SK-N-SH (cell line): ENCODE data around the gene FAM174B. TPM values are rescaled to one million over a fixed set of nuclear protein-coding genes. Genes with fewer than 3 reads are reported as not detected.

Experiments used
- CTCF ChIA-PET: fragments of 300-600, 350-600 bp; formaldehyde crosslinking; extraction: SDS; loops from one replicate; lab custom pipeline; 2021; lab: Yijun Ruan, JAX
- POLR2A ChIA-PET: fragments of 350-600 bp; sonication (Branson Sonifier 250); formaldehyde crosslinking; extraction: SDS; loops from one replicate; lab custom pipeline; 2020; ENCODE audit warnings: antibody characterized with exemption, inconsistent platforms; lab: Yijun Ruan, JAX
- DNase-seq: peaks from one replicate; pipeline ENCODE4 v3.0.0; 2012
- H2AFZ ChIP-seq: fragments of 200-600 bp; sonication (generic); 2 replicates; pipeline ENCODE4 v1.8.1; 2016; ENCODE audit warnings: antibody characterized with exemption, mild to moderate bottlenecking, low read depth
- H3F3A ChIP-seq: fragments of 200-600 bp; sonication (generic); replicated peaks from 2 replicates; pipeline ENCODE3; 2016; ENCODE audit warnings: antibody characterized with exemption, mild to moderate bottlenecking; ENCODE audit not compliant: insufficient read depth
- H3K27ac ChIP-seq, 2 experiments: fragments of 200-500 bp in 1 of 2; fragments of 200-600 bp in 1 of 2; sonication (Bioruptor generic) in 1 of 2; sonication (generic), shearing (Covaris generic) in 1 of 2; 2 replicates each; pipeline versions ENCODE4 v1.5.1 to v1.6.1; 2014 to 2016; ENCODE audit warnings: low read depth in 2 of 2, inconsistent platforms in 1 of 2, low read length in 1 of 2, mild to moderate bottlenecking in 1 of 2, mixed read lengths in 1 of 2
- H3K27me3 ChIP-seq: fragments of 200-600 bp; sonication (generic), shearing (Covaris generic); 2 replicates; pipeline ENCODE4 v1.6.1; 2016; ENCODE audit warnings: mixed run types; ENCODE audit not compliant: insufficient read depth
- H3K36me3 ChIP-seq, 2 experiments: fragments of 200-500 bp in 1 of 2; fragments of 200-600 bp in 1 of 2; sonication (Bioruptor generic) in 1 of 2; sonication (generic) in 1 of 2; replicated peaks in 1 of 2; 2 replicates each; pipeline versions ENCODE3 to v1.5.1; 2014 to 2016; ENCODE audit warnings: low read length in 1 of 2, mild to moderate bottlenecking in 1 of 2; ENCODE audit not compliant: insufficient read depth in 2 of 2, control insufficient read depth in 1 of 2
- H3K4me1 ChIP-seq, 2 experiments: fragments of 200-500 bp in 1 of 2; fragments of 200-600 bp in 1 of 2; sonication (Bioruptor generic) in 1 of 2; sonication (generic), shearing (Covaris generic) in 1 of 2; 2 replicates each; pipeline versions ENCODE4 v1.5.1 to v1.6.1; 2014 to 2016; ENCODE audit warnings: low read depth in 1 of 2, low read length in 1 of 2, mixed run types in 1 of 2; ENCODE audit not compliant: insufficient read depth in 2 of 2, control insufficient read depth in 1 of 2
- H3K4me2 ChIP-seq: fragments of 200-600 bp; sonication (generic), shearing (Covaris generic); 2 replicates; pipeline ENCODE4 v1.6.1; 2017; ENCODE audit warnings: mixed run types
- H3K4me3 ChIP-seq, 2 experiments: fragments of 200-500 bp in 1 of 2; fragments of 200-600 bp in 1 of 2; sonication (Bioruptor generic) in 1 of 2; sonication (generic), shearing (Covaris generic) in 1 of 2; 2 replicates each; pipeline versions ENCODE4 v1.5.1 to v1.8.1; 2014 to 2016; ENCODE audit warnings: low read depth in 2 of 2, inconsistent platforms in 1 of 2, low read length in 1 of 2, mild to moderate bottlenecking in 1 of 2, mixed read lengths in 1 of 2, moderate library complexity in 1 of 2
- H3K79me2 ChIP-seq: fragments of 200-600 bp; sonication (generic); 2 replicates; pipeline ENCODE4 v1.8.1; 2017; ENCODE audit warnings: mild to moderate bottlenecking; ENCODE audit not compliant: insufficient read depth
- H3K9ac ChIP-seq: fragments of 200-600 bp; sonication (generic); 2 replicates; pipeline ENCODE4 v1.6.1; 2017; ENCODE audit warnings: mixed run types
- H3K9me2 ChIP-seq: fragments of 200-600 bp; sonication (generic); 2 replicates; pipeline ENCODE4 v1.6.1; 2017; ENCODE audit warnings: mixed run types
- H3K9me3 ChIP-seq: fragments of 200-600 bp; sonication (generic); 2 replicates; pipeline ENCODE4 v1.6.1; 2017; ENCODE audit warnings: mixed run types, mild to moderate bottlenecking, moderate library complexity
- H4K20me1 ChIP-seq: fragments of 200-600 bp; sonication (generic); 2 replicates; pipeline ENCODE4 v1.6.1; 2017; ENCODE audit warnings: mild to moderate bottlenecking, mixed run types; ENCODE audit not compliant: insufficient read depth
- CTCF ChIP-seq: fragments of 200-600 bp; sonication (generic); IDR thresholded peaks from 2 replicates; pipeline ENCODE4 v1.6.1; 2017; ENCODE audit warnings: antibody characterized with exemption, mild to moderate bottlenecking, moderate library complexity
- FOXJ3 ChIP-seq: sonication (generic); formaldehyde crosslinking; IDR thresholded peaks from 2 replicates; pipeline ENCODE4 v1.5.1; 2020; ENCODE audit warnings: mild to moderate bottlenecking, missing genetic modification reagents
- FOXM1 ChIP-seq: IDR thresholded peaks from 2 replicates; pipeline ENCODE4 v1.4.0; 2012; ENCODE audit warnings: low read depth, mild to moderate bottlenecking
- GABPA ChIP-seq: IDR thresholded peaks from 2 replicates; pipeline ENCODE4 v1.4.0; 2012; ENCODE audit warnings: low read depth, mild to moderate bottlenecking
- NFIC ChIP-seq: IDR thresholded peaks from 2 replicates; pipeline ENCODE4 v1.4.0; 2012; ENCODE audit warnings: borderline replicate concordance
- POLR2AphosphoS5 ChIP-seq: IDR thresholded peaks from 2 replicates; pipeline ENCODE4 v1.6.1; 2012; ENCODE audit warnings: low read depth, low read length
- REST ChIP-seq: IDR thresholded peaks from 2 replicates; pipeline ENCODE4 v1.6.1; 2012; ENCODE audit warnings: mild to moderate bottlenecking, low read depth, low read length, moderate library complexity
- TAF1 ChIP-seq: IDR thresholded peaks from 2 replicates; pipeline ENCODE4 v1.6.1; 2012; ENCODE audit warnings: low read depth, mild to moderate bottlenecking, low read length, moderate library complexity, borderline replicate concordance
- TCF12 ChIP-seq: IDR thresholded peaks from 2 replicates; pipeline ENCODE4 v1.4.0; 2012
- WGBS: methylation state at CpG from one replicate; pipeline ENCODE4 v1.1.6; 2017; ENCODE audit warnings: low lambda C conversion rate; 5-methylcytosine and 5-hydroxymethylcytosine counted together
- polyA plus RNA-seq, 3 experiments: library from polyadenylated mRNA; depleted of rRNA; stranded (reverse); fragments of >200 nt; gene quantifications; 2 replicates each; pipeline ENCODE4 v1.2.3, GENCODE V29; 2012
- TF ChIP-seq, protein P1 (sequence below): IDR thresholded peaks from 2 replicates; pipeline ENCODE4 v1.4.0; 2012; ENCODE audit warnings: low read depth, borderline replicate concordance

Gene FAM174B
- polyA plus RNA-seq, 1 of the 3 experiments (the other 2 are of a cell fraction), result 0.30 TPM

DNA sequence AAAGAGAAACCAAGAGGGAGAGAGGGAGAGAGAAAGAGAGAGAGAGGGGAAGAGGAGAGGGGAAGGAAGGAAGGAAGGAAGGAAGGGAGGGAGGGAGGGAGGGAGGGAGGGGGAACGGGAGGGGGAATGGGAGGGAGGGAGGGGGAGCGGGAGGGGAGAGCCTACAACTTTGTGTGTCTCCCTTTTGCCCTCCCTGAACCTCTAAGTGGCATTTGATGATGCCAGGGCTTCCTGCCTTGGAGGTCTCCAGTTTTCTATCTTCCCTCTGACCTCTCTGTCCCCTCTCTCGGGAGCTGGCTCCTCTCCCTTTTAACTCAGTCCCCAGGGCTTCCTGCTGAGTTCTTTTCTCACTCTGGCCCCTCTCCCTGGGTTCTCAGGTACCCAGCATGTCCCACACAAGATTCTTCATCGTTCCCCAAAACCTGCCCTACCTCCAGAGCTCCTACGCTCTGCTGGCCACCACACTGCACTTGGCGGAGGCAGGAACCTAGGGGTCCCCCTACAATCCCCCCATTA is 12.5 kb upstream of the FAM174B start:
- DNase-seq, result no peak
- H3K27ac ChIP-seq, result no peak overlapping the region
- H3K9ac ChIP-seq, result no peak overlapping the region
- no peaks in the 10 kb centered on the region for H4K20me1 ChIP-seq
- peaks cover 0 to 13% of the 10 kb centered on the region in 2 experiments; a peak in 2 of 4 replicates for H3K4me1 ChIP-seq
- TF ChIP-seq NFIC, result no peak
- TF ChIP-seq TAF1, result no peak
- TF ChIP-seq FOXM1, result no peak
- TF ChIP-seq REST, result no peak
- TF ChIP-seq CTCF, result no peak
- TF ChIP-seq POLR2AphosphoS5, result no peak
- TF ChIP-seq TCF12, result no peak
- TF ChIP-seq, protein P1, sequence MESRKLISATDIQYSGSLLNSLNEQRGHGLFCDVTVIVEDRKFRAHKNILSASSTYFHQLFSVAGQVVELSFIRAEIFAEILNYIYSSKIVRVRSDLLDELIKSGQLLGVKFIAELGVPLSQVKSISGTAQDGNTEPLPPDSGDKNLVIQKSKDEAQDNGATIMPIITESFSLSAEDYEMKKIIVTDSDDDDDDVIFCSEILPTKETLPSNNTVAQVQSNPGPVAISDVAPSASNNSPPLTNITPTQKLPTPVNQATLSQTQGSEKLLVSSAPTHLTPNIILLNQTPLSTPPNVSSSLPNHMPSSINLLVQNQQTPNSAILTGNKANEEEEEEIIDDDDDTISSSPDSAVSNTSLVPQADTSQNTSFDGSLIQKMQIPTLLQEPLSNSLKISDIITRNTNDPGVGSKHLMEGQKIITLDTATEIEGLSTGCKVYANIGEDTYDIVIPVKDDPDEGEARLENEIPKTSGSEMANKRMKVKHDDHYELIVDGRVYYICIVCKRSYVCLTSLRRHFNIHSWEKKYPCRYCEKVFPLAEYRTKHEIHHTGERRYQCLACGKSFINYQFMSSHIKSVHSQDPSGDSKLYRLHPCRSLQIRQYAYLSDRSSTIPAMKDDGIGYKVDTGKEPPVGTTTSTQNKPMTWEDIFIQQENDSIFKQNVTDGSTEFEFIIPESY, result no peak
- no peak for TF ChIP-seq GABPA
- no peak for TF ChIP-seq FOXJ3 (CRISPR knock-in tag)
- ChIA-PET POLR2A (no interaction called here), CTCF (interaction anchor here (2.5 kb wide), 1 partner anchor 46 kb away, joined by 7 read pairs; no protein-coding TSS in a partner anchor)
- H3K9me2 ChIP-seq, result no peaks in the 10 kb centered on the region
- H3K4me2 ChIP-seq, result no peak overlapping the region
- H3K36me3 ChIP-seq, result no peaks in the 10 kb centered on the region
- no peaks in the 10 kb centered on the region for H3K79me2 ChIP-seq
- H3K27me3 ChIP-seq, result no peaks in the 10 kb centered on the region
- no peaks in the 10 kb centered on the region for H3K9me3 ChIP-seq
- H3K4me3 ChIP-seq, result no peak overlapping the region
- no peak overlapping the region for H2AFZ ChIP-seq
- WGBS, result 39% methylated on average over 6 of the region's 6 CpGs
- no peaks in the 10 kb centered on the region for H3F3A ChIP-seq
